Peyer's patch (tissue), 4 donors: ENCODE results near the gene MINDY4. TPM values are rescaled to one million over a fixed set of nuclear protein-coding genes. Genes with fewer than 3 reads are reported as not detected.

ENCODE experiments used
- DNase-seq, 3 donors: peaks; one replicate each; pipeline ENCODE4 v3.0.0-alpha.2; 2017 to 2019
- H3K27ac ChIP-seq, 4 donors: fragments of 200-600 bp; sonication (generic); one replicate each; pipeline ENCODE4 v1.5.1; 2016 to 2019
- H3K27me3 ChIP-seq, 2 donors: fragments of 200-600 bp; sonication (generic); one replicate each; pipeline ENCODE4 v1.5.1; 2019
- H3K36me3 ChIP-seq, 3 donors: fragments of 200-600 bp; sonication (generic); one replicate each; pipeline ENCODE4 v1.5.1; 2016 to 2019
- H3K4me1 ChIP-seq, 4 donors: fragments of 200-600 bp; sonication (generic); one replicate each; pipeline ENCODE4 v1.5.1; 2016 to 2019
- H3K4me3 ChIP-seq, 4 donors: fragments of 200-600 bp; sonication (generic); 1 replicate in 3 of 4; 2 replicates in 1 of 4; pipeline ENCODE4 v1.5.1; 2016 to 2019; ENCODE audit warnings: mild to moderate bottlenecking in 1 of 4
- H3K9me3 ChIP-seq, 4 donors: fragments of 200-600 bp; sonication (generic); one replicate each; pipeline ENCODE4 v1.5.1; 2016 to 2019; ENCODE audit warnings: mild to moderate bottlenecking in 1 of 4
- CTCF ChIP-seq, 6 experiments: fragments of 450-650 bp in 4 of 6; fragments of 200-600 bp in 2 of 6; sonication (generic) in 1 of 6; IDR thresholded peaks; one replicate each; pipeline ENCODE4 v1.5.1; 2017 to 2019; ENCODE audit warnings: antibody characterized with exemption in 6 of 6, mild to moderate bottlenecking in 3 of 6, moderate library complexity in 1 of 6
- POLR2A ChIP-seq, 2 donors: fragments of 450-650 bp; IDR thresholded peaks; one replicate each; pipeline ENCODE4 v1.5.1; 2017; ENCODE audit warnings: antibody characterized with exemption in 2 of 2, mild to moderate bottlenecking in 2 of 2, moderate library complexity in 2 of 2
- total RNA-seq, 4 donors: library from RNA; depleted of rRNA; stranded (reverse); fragments of >200 nt; gene quantifications; one replicate each; pipeline ENCODE4 v1.1.0, GENCODE V29; 2016

MINDY4 gene
- total RNA-seq, 4 donors from 2014 or later: 3.9 to 19.8 (median 6.8) TPM

GRCh38 chr7:30918676-30919075 lies 147.5 kb downstream of the MINDY4 start:
- H3K4me1 ChIP-seq: peaks cover 0 to 56% (median 2%) of the 10 kb centered on the region in 4 donors
- H3K36me3 ChIP-seq: peaks cover 0 to 13% (median 0%) of the 10 kb centered on the region in 3 donors
- no peak for TF ChIP-seq CTCF (IDR thresholded peaks at IDR 0.05)
- no peak for TF ChIP-seq POLR2A (IDR thresholded peaks at IDR 0.05)
- peak in 1 of 3 donors; percentile 41 for DNase-seq
- H3K9me3 ChIP-seq: no peaks in the 10 kb centered on the region
- H3K27ac ChIP-seq: no peak overlapping the region
- H3K27me3 ChIP-seq: no peaks in the 10 kb centered on the region
- no peak overlapping the region for H3K4me3 ChIP-seq

GRCh38 chr7:30920021-30920583 lies 148.9 kb downstream of the MINDY4 start:
- TF ChIP-seq POLR2A (IDR thresholded peaks at IDR 0.05): no peak
- TF ChIP-seq CTCF (IDR thresholded peaks at IDR 0.05): no peak
- Histone ChIP-seq H3K9me3 (no peaks in the 10 kb centered on the region), H3K4me3 (no peak overlapping the region), H3K4me1 (peaks cover 0 to 42% (median 2%) of the 10 kb centered on the region in 4 donors), H3K27me3 (no peaks in the 10 kb centered on the region), H3K36me3 (peaks cover 0 to 19% (median 0%) of the 10 kb centered on the region in 3 donors), H3K27ac (peak overlapping the region in 1 of 4 donors; percentile 21)
- DNase-seq: peak in 2 of 3 donors; percentile 48 to 52

- no peaks in the 10 kb centered on the region for H3K9me3 ChIP-seq
- H3K4me3 ChIP-seq: no peak overlapping the region
- H3K36me3 ChIP-seq: peaks cover 0 to 19% (median 0%) of the 10 kb centered on the region in 3 donors
- H3K27me3 ChIP-seq: no peaks in the 10 kb centered on the region
- H3K4me1 ChIP-seq: peaks cover 0 to 34% (median 0%) of the 10 kb centered on the region in 4 donors
- peak overlapping the region in 2 of 4 donors; percentile 21 to 38 for H3K27ac ChIP-seq
- no peak for TF ChIP-seq CTCF (IDR thresholded peaks at IDR 0.05)
- no peak for TF ChIP-seq POLR2A (IDR thresholded peaks at IDR 0.05)
- peak in 2 of 3 donors; percentile 29 to 40 for DNase-seq
Measured at GRCh38 chr7:30920584-30921539, 149.6 kb downstream of the MINDY4 start.

- Histone ChIP-seq H3K36me3 (peaks cover 0 to 19% (median 0%) of the 10 kb centered on the region in 3 donors), H3K9me3 (no peaks in the 10 kb centered on the region), H3K4me3 (no peak overlapping the region), H3K27ac (peak overlapping the region in 1 of 4 donors; percentile 3), H3K27me3 (no peaks in the 10 kb centered on the region), H3K4me1 (peaks cover 0 to 25% (median 0%) of the 10 kb centered on the region in 4 donors)
- TF ChIP-seq POLR2A (IDR thresholded peaks at IDR 0.05): no peak
- DNase-seq: peak in 2 of 3 donors; percentile 34 to 46
Measured at GRCh38 chr7:30921540-30922401, 150.6 kb downstream of the MINDY4 start.

- Histone ChIP-seq H3K36me3 (peaks cover 0 to 19% (median 0%) of the 10 kb centered on the region in 3 donors), H3K27ac (no peak overlapping the region)
- peak in 1 of 3 donors; percentile 34 for DNase-seq
Measured at GRCh38 chr7:30922596-30922995, 151.4 kb downstream of the MINDY4 start.

More at GRCh38 chr7:30922596-30922995, 151.4 kb downstream of the MINDY4 start:
- no peaks in the 10 kb centered on the region for H3K27me3 ChIP-seq
- H3K9me3 ChIP-seq: no peaks in the 10 kb centered on the region
- no peak overlapping the region for H3K4me3 ChIP-seq
- TF ChIP-seq CTCF (IDR thresholded peaks at IDR 0.05): no peak
- H3K4me1 ChIP-seq: peaks cover 0 to 22% (median 0%) of the 10 kb centered on the region in 4 donors
